Melanocyte of skin (primary cell): ENCODE data around the gene SKAP2. TPM values are rescaled to one million over a fixed set of nuclear protein-coding genes. Genes with fewer than 3 reads are reported as not detected.

ENCODE experiments used
- total RNA-seq, 2 donors: library from RNA; depleted of rRNA; stranded (reverse); fragments of >200 nt; gene quantifications; 2 replicates each; pipeline ENCODE4 v1.2.3, GENCODE V29; 2012

The SKAP2 gene, protein sequence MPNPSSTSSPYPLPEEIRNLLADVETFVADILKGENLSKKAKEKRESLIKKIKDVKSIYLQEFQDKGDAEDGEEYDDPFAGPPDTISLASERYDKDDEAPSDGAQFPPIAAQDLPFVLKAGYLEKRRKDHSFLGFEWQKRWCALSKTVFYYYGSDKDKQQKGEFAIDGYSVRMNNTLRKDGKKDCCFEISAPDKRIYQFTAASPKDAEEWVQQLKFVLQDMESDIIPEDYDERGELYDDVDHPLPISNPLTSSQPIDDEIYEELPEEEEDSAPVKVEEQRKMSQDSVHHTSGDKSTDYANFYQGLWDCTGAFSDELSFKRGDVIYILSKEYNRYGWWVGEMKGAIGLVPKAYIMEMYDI
- total RNA-seq, result 1 to 10 TPM; 5.0 to 7.6 TPM

DNA sequence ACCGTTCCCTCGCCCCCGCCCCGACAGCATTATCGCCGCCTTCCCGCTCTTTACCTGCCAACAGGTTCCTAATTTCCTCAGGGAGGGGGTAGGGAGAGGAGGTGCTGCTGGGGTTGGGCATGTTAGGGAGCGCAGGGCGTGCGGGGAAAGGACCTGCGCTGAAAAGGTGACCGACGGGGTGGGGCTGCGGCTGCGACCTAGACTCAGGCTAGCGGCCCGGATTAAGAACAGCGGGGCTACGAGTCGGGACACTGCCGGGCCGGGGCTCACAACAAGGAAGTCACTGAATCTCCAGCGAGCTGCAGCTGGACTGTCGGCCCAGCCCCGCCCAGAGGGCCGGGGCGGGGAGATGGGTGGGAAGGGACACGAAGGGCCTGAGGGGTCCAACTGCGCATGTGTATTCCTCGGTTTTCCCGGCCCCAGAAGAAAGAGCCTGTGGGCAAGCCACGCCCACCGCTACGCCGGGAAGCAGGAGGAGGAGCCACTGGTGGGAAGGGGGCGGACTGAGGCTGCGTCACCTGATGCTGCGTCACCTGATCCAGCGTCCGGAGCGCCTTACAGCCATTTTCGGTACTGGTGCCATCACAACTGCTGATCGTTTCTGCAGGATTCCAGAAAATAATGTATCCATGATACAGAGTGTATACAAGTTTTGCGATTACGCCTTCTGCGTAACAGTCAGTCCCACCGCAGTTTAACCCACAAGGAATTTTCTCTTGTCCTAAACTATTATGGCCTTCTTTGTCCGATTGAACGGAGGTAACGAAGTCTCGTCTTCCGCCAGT is at the start of gene SKAP2:
Gene SKAP2, minus strand, starts transcription at position 282 of the 785 bp plus-strand sequence. Its CDS starts 161 bp downstream, at position 121.

Other genes starting within 250 kb of the SKAP2 start
- under 1 TPM in 1 of 2 donors, not detected in 1; 0.33 TPM for gene HOXA1, start 231.4 kb upstream of the SKAP2 start, total RNA-seq
- not detected for gene HOXA2, start 238.1 kb upstream of the SKAP2 start, total RNA-seq